ENCODE results near the gene PDLIM1.

DNA sequence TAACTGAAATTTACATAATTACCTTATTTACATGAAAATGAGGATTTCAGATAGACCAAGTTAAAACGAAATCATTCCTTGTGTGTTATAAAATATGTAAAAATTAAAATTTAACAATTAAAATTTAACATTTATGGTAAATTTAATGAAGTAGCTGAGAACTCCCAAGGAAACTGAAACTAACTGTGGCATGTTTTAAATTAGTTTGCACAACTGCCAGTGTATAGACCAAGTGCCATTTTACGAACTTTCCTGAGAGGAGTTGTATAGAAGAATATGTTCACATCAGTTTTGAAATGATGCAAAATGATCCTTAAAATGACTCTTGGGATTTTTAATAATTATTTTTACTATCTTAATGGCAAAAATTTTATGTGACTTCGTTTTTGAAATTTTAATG is 23.6 kb downstream of the PDLIM1 start:
- TF ChIP-seq, protein P1, sequence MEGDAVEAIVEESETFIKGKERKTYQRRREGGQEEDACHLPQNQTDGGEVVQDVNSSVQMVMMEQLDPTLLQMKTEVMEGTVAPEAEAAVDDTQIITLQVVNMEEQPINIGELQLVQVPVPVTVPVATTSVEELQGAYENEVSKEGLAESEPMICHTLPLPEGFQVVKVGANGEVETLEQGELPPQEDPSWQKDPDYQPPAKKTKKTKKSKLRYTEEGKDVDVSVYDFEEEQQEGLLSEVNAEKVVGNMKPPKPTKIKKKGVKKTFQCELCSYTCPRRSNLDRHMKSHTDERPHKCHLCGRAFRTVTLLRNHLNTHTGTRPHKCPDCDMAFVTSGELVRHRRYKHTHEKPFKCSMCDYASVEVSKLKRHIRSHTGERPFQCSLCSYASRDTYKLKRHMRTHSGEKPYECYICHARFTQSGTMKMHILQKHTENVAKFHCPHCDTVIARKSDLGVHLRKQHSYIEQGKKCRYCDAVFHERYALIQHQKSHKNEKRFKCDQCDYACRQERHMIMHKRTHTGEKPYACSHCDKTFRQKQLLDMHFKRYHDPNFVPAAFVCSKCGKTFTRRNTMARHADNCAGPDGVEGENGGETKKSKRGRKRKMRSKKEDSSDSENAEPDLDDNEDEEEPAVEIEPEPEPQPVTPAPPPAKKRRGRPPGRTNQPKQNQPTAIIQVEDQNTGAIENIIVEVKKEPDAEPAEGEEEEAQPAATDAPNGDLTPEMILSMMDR (IDR thresholded peaks at IDR 0.05), result no peak
- TF ChIP-seq ZFX (IDR thresholded peaks at IDR 0.05; ENCODE audit: borderline replicate concordance), result no peak
